HG03175 (cell line): Measurements from ENCODE around the gene ARHGAP30.

Experiments used
- ATAC-seq: cut with Tn5 transposase; IDR thresholded peaks from one replicate; pipeline ENCODE4 v1.9.1; 2021; ENCODE audit warnings: mild to moderate bottlenecking, moderate library complexity; ENCODE audit not compliant: unreplicated experiment

The ARHGAP30 gene

DNA sequence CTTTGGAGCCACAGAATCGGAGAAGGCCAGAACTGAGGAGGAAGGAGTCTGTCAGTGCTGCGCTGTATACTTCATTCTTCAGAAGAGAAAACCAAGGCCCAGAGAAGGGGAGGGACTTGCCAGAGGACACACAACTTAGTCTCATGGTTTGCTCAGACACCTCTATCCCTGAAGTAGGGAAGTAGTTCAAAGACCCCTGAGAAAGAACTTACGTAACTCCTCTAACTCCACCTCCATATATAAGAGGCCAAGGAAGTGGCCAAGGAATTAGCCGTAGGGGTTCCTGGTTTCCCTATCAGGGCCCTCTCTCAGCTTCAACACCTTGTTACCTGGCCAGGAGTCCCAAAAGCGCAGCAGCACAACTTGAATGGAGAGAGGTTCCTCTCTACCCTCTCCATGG lies 20.2 kb upstream of the ARHGAP30 start:
- no peak for ATAC-seq

DNA sequence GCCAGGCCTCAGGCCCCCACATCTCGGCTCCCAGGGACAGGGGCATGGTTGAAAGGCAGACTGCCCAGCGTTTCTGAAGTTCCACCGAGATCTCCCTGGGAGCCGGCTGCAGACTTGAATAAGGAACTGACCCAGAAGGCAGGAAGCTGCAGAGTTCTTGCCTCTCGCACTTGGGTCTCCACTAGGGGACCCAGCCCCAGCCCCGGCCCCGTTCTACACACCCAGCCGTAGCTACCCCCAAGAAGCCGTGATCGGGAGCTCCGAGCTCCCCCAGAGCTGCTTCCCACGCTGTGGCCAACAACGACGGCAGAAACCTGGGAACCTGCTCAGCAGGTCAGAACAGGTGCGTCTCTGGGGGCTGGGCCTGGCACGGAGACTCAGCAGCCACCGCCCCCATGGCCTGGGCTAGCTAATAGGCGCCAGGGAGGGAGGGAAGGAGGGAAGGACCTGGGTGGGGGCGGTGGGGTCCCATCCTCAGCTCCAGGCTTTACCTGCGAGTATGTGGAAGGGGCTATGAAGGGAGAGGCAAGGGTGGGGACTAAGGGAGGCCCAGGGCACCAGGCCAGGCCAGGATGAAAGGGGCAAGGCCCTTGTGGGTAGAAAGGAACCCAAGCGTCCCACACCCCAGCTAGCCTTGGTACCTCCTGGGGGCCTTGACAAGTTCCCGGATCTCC lies 19.7 kb upstream of the ARHGAP30 start, which contains the start of gene NECTIN4:
Gene NECTIN4 (minus strand): TSS at position 308 of the 674 bp plus-strand sequence. CDS start 262 bp downstream, at position 46.
- ATAC-seq = no peak

DNA sequence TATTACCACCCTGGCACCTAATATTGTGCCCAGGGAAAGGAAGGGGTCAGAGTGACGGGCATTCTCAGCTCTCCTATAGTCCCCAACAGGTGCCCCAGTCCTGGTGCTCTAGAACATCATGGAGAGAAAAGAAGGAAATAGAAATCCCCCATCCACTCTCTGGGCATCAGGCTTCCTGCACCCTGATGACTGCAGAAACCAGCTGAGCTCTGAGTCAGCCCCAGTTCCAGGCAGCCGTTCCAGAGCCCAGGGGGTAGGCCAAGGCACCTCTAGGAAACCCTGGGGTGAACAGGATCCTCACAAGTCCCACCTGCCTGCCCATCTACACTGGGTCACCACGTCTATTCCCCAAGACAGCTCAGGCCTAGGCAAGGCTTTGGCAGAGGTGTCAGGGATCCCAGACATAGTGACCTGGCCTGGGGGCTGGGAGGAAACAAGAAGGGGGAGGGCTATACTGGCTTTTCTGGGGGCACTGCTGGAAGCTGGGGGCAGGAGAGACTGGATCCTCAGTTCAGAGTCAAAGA lies 19.0 kb upstream of the ARHGAP30 start:
- ATAC-seq = no peak

DNA sequence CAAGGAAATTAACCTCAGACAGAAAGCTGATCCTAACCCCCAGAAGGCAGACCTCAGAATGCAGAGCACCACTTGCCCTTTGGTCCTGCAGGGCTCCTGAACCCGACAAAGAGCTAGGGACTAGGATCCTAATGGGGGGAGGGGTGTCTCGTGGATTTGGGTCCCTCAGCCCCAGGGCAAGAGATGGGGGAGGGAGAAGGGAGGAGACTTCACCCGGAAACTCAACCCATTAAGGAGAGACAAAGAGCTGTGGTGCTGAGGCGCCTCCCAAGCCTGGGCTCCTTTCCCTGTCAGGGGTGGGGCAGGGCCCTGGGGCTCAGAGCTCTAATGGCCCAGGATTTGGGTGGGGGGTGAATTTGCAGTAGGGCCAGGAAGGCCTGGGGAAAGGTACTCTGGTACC lies 16.8 kb upstream of the ARHGAP30 start:
- ATAC-seq = no peak

DNA sequence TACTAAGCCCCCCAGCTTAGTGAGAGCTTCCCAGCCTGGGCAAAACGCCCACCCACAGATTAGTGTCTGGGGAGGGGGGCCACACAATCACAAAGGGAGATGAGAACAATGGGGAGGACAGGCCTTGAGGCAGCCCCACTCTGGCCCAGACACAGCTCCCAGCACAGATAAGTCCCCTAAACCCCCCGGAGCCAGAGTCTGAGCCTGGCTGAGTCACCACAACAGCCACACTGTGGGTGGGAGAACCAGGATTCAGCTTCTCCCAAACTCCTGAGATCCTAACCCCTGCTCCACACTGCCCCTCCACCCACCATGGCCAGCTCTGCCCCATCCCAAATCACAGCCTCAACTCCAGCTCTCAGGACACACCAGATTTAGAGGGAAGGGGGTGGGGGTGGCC lies 15.5 kb upstream of the ARHGAP30 start:
- ATAC-seq = no peak

DNA sequence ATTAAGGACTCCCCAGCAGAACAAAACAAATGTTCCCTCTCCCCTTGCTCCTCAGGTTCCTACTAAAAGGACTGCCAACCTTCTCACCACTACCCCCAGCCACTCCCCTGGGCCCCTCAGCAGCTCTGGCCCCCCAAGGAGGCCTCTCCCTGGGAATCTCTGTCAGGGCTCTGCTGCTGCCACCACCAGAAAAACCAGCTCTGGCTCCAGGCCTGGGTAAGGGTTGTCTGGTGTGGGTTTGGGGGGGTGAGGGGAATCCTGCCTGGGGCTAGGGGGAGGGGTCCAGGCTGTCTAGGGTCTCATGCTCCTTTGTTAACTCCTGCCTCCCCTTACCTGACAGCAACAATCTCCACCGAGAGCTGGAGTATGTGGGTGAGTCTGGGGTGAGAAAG lies 14.9 kb upstream of the ARHGAP30 start:
- no peak for ATAC-seq

DNA sequence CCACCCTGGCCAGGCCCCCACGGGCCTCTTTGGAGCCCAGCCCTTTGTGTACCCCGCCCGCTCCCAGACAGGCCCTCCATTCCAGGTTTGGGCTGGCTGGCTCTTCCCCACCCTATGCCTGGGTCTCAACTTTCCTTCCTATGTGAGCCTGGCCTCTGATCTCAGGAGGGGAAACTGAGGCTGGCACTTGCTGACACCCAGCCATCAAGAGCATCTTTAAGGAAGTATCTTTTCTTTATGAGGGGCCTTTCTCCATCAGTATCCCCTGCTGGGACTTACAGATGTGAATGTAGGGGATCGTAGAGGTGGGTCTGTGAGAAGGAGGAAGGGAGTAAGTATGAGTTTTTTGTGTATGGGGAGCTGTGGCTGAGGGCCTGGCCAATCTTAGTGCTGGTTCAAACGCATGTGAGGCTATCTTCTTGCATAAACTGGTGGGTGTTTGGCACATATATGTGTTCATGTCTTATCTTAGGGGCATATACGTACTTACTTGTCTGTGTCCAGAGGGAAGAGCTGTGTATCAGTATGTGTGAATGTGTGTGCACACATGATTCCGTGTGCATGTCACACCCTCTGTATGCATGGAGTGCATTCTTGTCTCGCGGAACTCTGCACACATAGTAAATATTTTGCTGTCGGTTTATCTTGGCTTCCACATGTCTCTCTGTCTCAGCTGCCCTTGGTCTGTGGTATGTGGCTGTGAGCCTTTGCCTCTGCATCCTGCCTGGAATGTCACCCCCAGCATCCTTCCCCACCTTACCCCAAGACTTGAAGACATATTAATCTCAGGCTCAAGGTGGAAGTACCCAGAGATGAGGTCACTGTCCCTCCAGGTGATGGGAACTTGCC lies 14.3 kb upstream of the ARHGAP30 start:
- no peak for ATAC-seq

GRCh38 chr1:161082996-161083747 lies 13.5 kb upstream of the ARHGAP30 start:
- ATAC-seq = no peak

- no peak for ATAC-seq
These were observed 12.8 kb upstream of the ARHGAP30 start for GRCh38 chr1:161082483-161082882.

GRCh38 chr1:161081519-161081918 lies 11.8 kb upstream of the ARHGAP30 start:
- ATAC-seq = no peak

GRCh38 chr1:161080441-161081405 lies 11.0 kb upstream of the ARHGAP30 start:
- no peak for ATAC-seq

DNA sequence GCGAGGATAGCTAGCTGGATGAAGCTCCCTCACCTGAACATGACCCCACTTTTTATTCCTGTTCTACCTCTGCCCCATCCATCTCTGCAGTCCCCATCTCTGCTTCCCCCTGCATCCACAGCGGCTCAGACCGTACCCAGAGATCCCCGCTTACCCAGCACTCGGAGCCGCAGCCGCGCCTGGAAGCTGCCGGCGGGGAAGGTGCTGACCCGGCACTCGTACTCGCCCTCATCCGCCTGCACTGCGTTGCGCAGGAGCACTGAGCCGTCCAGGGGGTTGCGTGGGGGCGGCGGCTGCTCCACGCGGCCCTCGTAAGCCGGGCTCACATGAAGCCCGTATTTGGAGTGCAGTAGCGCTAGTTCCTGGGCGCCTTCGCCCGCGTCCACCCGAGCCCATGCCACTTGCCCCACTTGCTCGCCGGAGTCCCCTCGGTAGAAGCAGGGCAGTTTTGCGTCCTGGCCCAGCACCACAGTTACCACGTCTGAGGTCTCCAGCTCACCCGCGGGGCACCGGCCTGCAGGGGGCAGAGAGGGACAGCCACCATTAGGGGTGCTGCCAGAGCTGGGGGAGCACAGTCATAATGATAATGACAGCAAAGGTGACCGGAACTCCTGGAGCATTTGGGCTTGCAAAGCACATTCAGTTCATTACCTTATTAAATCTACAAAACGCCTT lies 9.9 kb upstream of the ARHGAP30 start:
- ATAC-seq = no peak

GRCh38 chr1:161077426-161077825 lies 7.7 kb upstream of the ARHGAP30 start:
- no peak for ATAC-seq

GRCh38 chr1:161076410-161076809 lies 6.7 kb upstream of the ARHGAP30 start:
- no peak for ATAC-seq

GRCh38 chr1:161074676-161075368 lies 5.1 kb upstream of the ARHGAP30 start:
- ATAC-seq = no peak

GRCh38 chr1:161073474-161074121 lies 3.9 kb upstream of the ARHGAP30 start:
- no peak for ATAC-seq

DNA sequence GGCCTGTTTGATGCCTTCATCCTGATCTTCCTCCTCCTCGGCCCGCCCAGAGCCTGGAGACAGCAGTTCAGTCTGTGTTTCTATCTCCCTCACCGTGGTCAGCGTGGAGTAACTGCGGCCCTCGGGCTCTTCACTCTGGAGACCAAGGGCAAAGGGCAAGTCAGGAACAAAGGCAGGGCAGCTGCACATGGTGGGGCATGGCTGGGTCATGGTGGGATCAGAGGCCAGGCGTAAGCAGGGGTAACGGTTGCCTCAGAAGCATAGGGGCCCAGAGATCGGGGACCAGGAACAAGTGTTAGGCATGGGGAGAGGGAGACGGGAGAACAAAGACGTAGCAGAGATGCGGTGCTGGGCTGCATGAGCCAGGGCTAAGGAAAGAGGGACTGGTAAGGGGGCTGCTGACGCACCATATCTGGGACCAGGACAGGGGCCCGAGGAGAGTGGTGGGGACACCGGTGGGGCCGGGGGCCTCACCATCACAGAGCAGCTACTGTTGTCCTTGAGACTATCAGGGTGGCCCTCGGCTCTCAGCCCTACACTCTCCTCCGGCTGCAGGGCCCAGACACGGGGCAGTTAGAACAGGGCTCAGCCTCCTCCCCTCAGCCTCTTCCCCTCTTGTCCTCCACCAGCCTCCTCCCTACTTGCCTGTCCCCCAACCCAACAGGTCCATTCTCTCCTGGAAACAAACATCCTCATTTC lies 3.2 kb upstream of the ARHGAP30 start:
- ATAC-seq = no peak

DNA sequence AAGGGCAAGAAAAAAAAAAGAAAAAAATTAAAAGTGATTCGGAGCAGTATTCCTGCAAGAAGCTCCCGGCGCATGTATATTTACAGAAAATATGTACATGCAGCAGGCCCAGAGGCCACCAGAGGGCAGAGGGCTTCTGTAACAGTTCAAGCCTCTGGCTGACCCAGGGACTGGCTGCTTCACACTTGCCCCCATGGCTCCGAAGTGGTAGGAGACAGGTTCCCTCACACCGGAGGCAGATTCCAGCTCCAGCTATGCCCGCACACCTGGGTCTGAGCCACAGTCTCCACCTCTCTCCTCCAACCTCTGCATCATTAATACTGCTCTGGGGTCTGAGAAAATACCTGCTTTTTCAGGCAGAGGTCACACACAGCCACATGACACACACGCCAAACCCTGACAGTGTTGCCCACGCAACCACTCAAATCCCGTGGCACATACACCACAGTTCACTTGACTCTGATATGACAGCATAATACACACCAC lies 2.2 kb upstream of the ARHGAP30 start:
- ATAC-seq = no peak
